Measurements from ENCODE around the gene GALNT2. TPM values are rescaled to one million over a fixed set of nuclear protein-coding genes. Genes with fewer than 3 reads are reported as not detected.
A peak's percentile ranks its signal among the peaks of the same experiment; 100 is the strongest.

The GALNT2 gene
- total and polyA plus RNA-seq, 4 donors = 47.5 to 182 (median 114) TPM

GRCh38 chr1:230231774-230232145 is 164.7 kb downstream of the GALNT2 start:
- Histone ChIP-seq H3K36me3 (ENCODE audit: control insufficient read depth in 4 of 4, insufficient read depth in 3 of 4, low read depth in 1 of 4, low read length in 3 of 4) (peaks cover 4 to 11% (median 7%) of the 10 kb centered on the region in 4 donors), H3K9ac (ENCODE audit: low read depth in 1 of 2, low read length in 2 of 2) (no peak overlapping the region), H3K9me3 (ENCODE audit: control insufficient read depth in 4 of 4, low read length in 3 of 4) (no peaks in the 10 kb centered on the region), H3K27ac (ENCODE audit: low read depth in 1 of 2, low read length in 2 of 2) (no peak overlapping the region), H3K4me3 (ENCODE audit: low read depth in 1 of 3, low read length in 3 of 3) (no peak overlapping the region), H3K4me1 (ENCODE audit: control insufficient read depth in 4 of 4, insufficient read depth in 4 of 4, low read length in 3 of 4) (peaks cover 0 to 12% (median 8%) of the 10 kb centered on the region in 4 donors), H3K27me3 (ENCODE audit: control insufficient read depth in 4 of 4, insufficient read depth in 4 of 4, low read length in 3 of 4) (no peaks in the 10 kb centered on the region)
- 77% methylated on average over 7 of the region's 7 CpGs for WGBS
- no peak for DNase-seq (ENCODE audit: low spot score)
- TF ChIP-seq YY1 (IDR thresholded peaks at IDR 0.05) (peak; percentile 47), RXRA (IDR thresholded peaks at IDR 0.05) (no peak), ZBTB33 (IDR thresholded peaks at IDR 0.05) (no peak), RAD21 (IDR thresholded peaks at IDR 0.05) (no peak)

DNA sequence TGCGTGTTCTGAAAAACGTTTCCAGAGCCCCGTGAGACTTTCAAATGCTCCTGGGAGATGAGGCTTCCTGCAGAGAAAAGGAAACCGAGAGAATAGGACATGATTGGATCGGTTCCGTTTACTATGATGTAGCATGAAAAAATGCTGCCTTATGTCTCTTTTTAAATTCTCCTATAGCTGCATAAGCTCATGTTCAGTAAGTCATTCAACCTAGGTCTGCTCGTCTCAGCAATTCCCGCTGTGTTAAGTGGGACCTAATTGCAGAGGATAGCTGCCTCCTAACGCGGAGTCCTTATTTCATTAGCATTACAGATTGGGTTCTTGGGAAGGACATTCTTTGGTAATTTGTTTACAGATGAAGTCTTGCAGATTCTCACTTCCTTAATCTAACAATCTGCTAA is 165.3 kb downstream of the GALNT2 start:
- Histone ChIP-seq H3K4me3 (ENCODE audit: low read depth in 1 of 3, low read length in 3 of 3) (no peak overlapping the region), H3K4me1 (ENCODE audit: control insufficient read depth in 4 of 4, insufficient read depth in 4 of 4, low read length in 3 of 4) (peaks cover 0 to 12% (median 8%) of the 10 kb centered on the region in 4 donors), H3K9ac (ENCODE audit: low read depth in 1 of 2, low read length in 2 of 2) (no peak overlapping the region), H3K36me3 (ENCODE audit: control insufficient read depth in 4 of 4, insufficient read depth in 3 of 4, low read depth in 1 of 4, low read length in 3 of 4) (peaks cover 5 to 16% (median 11%) of the 10 kb centered on the region in 4 donors), H3K27ac (ENCODE audit: low read depth in 1 of 2, low read length in 2 of 2) (no peak overlapping the region), H3K9me3 (ENCODE audit: control insufficient read depth in 4 of 4, low read length in 3 of 4) (no peaks in the 10 kb centered on the region), H3K27me3 (ENCODE audit: control insufficient read depth in 4 of 4, insufficient read depth in 4 of 4, low read length in 3 of 4) (no peaks in the 10 kb centered on the region)
- no peak for DNase-seq (ENCODE audit: low spot score)
- WGBS = 81% methylated on average over 10 of the region's 10 CpGs
- TF ChIP-seq FOXA2 (IDR thresholded peaks at IDR 0.05) = no peak
- no peak for TF ChIP-seq GABPA (IDR thresholded peaks at IDR 0.05 in 1 of 2, conservative IDR thresholded peaks at IDR 0.05 in 1 of 2)

GRCh38 chr1:230233786-230234185 is 166.7 kb downstream of the GALNT2 start:
- DNase-seq (ENCODE audit: low spot score) = no peak
- WGBS = 98% methylated on average over 4 of the region's 4 CpGs
- Histone ChIP-seq H3K27ac (ENCODE audit: low read depth in 1 of 2, low read length in 2 of 2) (no peak overlapping the region), H3K27me3 (ENCODE audit: control insufficient read depth in 4 of 4, insufficient read depth in 4 of 4, low read length in 3 of 4) (no peaks in the 10 kb centered on the region), H3K9me3 (ENCODE audit: control insufficient read depth in 4 of 4, low read length in 3 of 4) (no peaks in the 10 kb centered on the region), H3K36me3 (ENCODE audit: control insufficient read depth in 4 of 4, insufficient read depth in 3 of 4, low read depth in 1 of 4, low read length in 3 of 4) (peaks cover 5 to 22% (median 14%) of the 10 kb centered on the region in 4 donors), H3K9ac (ENCODE audit: low read depth in 1 of 2, low read length in 2 of 2) (no peak overlapping the region), H3K4me3 (ENCODE audit: low read depth in 1 of 3, low read length in 3 of 3) (no peak overlapping the region), H3K4me1 (ENCODE audit: control insufficient read depth in 4 of 4, insufficient read depth in 4 of 4, low read length in 3 of 4) (peaks cover 0 to 12% (median 8%) of the 10 kb centered on the region in 4 donors)
- no peak for TF ChIP-seq TAF1 (conservative IDR thresholded peaks at IDR 0.05)
- no peak for TF ChIP-seq FOXA2 (IDR thresholded peaks at IDR 0.05)
- TF ChIP-seq, protein P1, sequence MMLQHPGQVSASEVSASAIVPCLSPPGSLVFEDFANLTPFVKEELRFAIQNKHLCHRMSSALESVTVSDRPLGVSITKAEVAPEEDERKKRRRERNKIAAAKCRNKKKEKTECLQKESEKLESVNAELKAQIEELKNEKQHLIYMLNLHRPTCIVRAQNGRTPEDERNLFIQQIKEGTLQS (IDR thresholded peaks at IDR 0.05) = no peak
- TF ChIP-seq FOXA1 (IDR thresholded peaks at IDR 0.05) = no peak
- no peak for TF ChIP-seq RAD21 (IDR thresholded peaks at IDR 0.05)

DNA sequence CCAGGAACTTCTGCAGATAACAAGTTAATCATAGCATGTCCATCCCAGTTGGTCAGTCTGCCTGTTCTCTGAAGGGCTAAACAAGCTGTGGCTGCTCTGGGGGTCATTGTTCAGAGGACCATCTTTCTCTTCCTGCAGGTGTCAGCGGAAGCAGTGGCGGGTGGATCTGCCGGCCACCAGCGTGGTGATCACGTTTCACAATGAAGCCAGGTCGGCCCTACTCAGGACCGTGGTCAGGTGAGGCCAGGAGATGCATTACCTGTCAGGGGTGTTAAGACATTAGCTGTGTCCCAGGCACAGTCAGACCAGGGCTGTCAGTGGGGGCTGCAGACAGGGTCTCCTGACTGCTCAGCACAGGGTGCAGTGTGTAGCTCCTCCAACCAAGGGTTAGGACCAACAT is 168.8 kb downstream of the GALNT2 start:
- Histone ChIP-seq H3K4me3 (ENCODE audit: low read depth in 1 of 3, low read length in 3 of 3) (no peak overlapping the region), H3K4me1 (ENCODE audit: control insufficient read depth in 4 of 4, insufficient read depth in 4 of 4, low read length in 3 of 4) (no peaks in the 10 kb centered on the region), H3K27ac (ENCODE audit: low read depth in 1 of 2, low read length in 2 of 2) (no peak overlapping the region), H3K27me3 (ENCODE audit: control insufficient read depth in 4 of 4, insufficient read depth in 4 of 4, low read length in 3 of 4) (no peaks in the 10 kb centered on the region), H3K9ac (ENCODE audit: low read depth in 1 of 2, low read length in 2 of 2) (no peak overlapping the region), H3K9me3 (ENCODE audit: control insufficient read depth in 4 of 4, low read length in 3 of 4) (no peaks in the 10 kb centered on the region), H3K36me3 (ENCODE audit: control insufficient read depth in 4 of 4, insufficient read depth in 3 of 4, low read depth in 1 of 4, low read length in 3 of 4) (peaks cover 2 to 29% (median 15%) of the 10 kb centered on the region in 4 donors)
- no peak for DNase-seq (ENCODE audit: low spot score)
- TF ChIP-seq HNF4G (IDR thresholded peaks at IDR 0.05) = no peak
- no peak for TF ChIP-seq FOXA1 (IDR thresholded peaks at IDR 0.05)
- TF ChIP-seq YY1 (IDR thresholded peaks at IDR 0.05) = no peak
- TF ChIP-seq CTCF (IDR thresholded peaks at IDR 0.05; ENCODE audit: low read depth, low read length, missing input control) = no peak
- TF ChIP-seq NR2F2 (IDR thresholded peaks at IDR 0.05) = no peak
- 97% methylated on average over 7 of the region's 7 CpGs for WGBS
